HepG2 (cell line): Measurements from ENCODE around the gene SAPCD2. TPM values are rescaled to one million over a fixed set of nuclear protein-coding genes. Genes with fewer than 3 reads are reported as not detected.

Source experiments
- ATAC-seq: fragments of 200-7000 bp; cut with Tn5 transposase; 3 replicates; pipeline ENCODE4 v1.9.1; 2020; ENCODE audit warnings: mild to moderate bottlenecking, moderate library complexity
- BruUV-seq: library from RNA; stranded (reverse); fragments of 400-500 nt; replicated peaks from 2 replicates; lab custom pipeline; 2021; lab: Mats Ljungman, UMichigan
- CTCF ChIA-PET: fragments of 300-600 bp; formaldehyde crosslinking; extraction: SDS; loops from one replicate; lab custom pipeline; 2021; ENCODE audit warnings: low total read pairs, inconsistent platforms, low intra/inter-chr PET ratio; lab: Yijun Ruan, JAX
- POLR2A ChIA-PET: fragments of 350-600 bp; sonication (Branson Sonifier 250); formaldehyde crosslinking; loops from one replicate; lab custom pipeline; 2020; ENCODE audit warnings: antibody characterized with exemption, inconsistent platforms; lab: Yijun Ruan, JAX
- DNase-seq: peaks from one replicate; pipeline ENCODE4 v3.0.0-alpha.2; 2015; ENCODE audit warnings: low spot score
- FAIRE-seq: peaks from 3 replicates; lab custom pipeline; 2011; peaks lifted over from hg19 to GRCh38; lab: Jason Lieb, UNC
- H2AFZ ChIP-seq: one replicate; pipeline ENCODE4 v1.6.1; 2011; ENCODE audit warnings: low read length, inconsistent platforms
- H3K27ac ChIP-seq: fragments of 300-600 bp; 3 replicates; pipeline ENCODE4 v1.8.0; 2011; ENCODE audit warnings: mixed run types, mild to moderate bottlenecking, mixed read lengths, low read length, inconsistent platforms; ENCODE audit not compliant: insufficient read depth; ENCODE audit errors: extremely low read length
- H3K27me3 ChIP-seq, 2 experiments: fragments of 200-600 bp in 1 of 2; 2 replicates in 1 of 2; 3 replicates in 1 of 2; pipeline versions ENCODE4 v1.6.0 to v1.8.0; 2011; ENCODE audit warnings: low read length in 2 of 2, mild to moderate bottlenecking in 2 of 2, moderate library complexity in 2 of 2, inconsistent platforms in 1 of 2; ENCODE audit not compliant: insufficient read depth in 2 of 2, control insufficient read depth in 1 of 2
- H3K36me3 ChIP-seq, 2 experiments: fragments of 200-600 bp in 1 of 2; replicated peaks in 1 of 2; 2 replicates in 1 of 2; 3 replicates in 1 of 2; pipeline versions ENCODE4 v1.5.1 to v1.8.0; 2011; ENCODE audit warnings: low read length in 2 of 2, inconsistent platforms in 1 of 2; ENCODE audit not compliant: insufficient read depth in 2 of 2, control insufficient read depth in 1 of 2
- H3K4me1 ChIP-seq: 2 replicates; pipeline ENCODE4 v1.5.1; 2012; ENCODE audit warnings: low read length, inconsistent platforms; ENCODE audit not compliant: insufficient read depth
- H3K4me2 ChIP-seq: 2 replicates; pipeline ENCODE4 v1.6.0; 2011; ENCODE audit warnings: low read depth, low read length, inconsistent platforms
- H3K4me3 ChIP-seq, 3 experiments: fragments of 200-600 bp in 1 of 3; sonication (generic), shearing (Covaris generic) in 1 of 3; replicated peaks in 1 of 3; 2 replicates each; pipeline ENCODE4 v1.5.1; 2011 to 2016; ENCODE audit warnings: low read length in 3 of 3, inconsistent platforms in 2 of 3, low read depth in 2 of 3, mild to moderate bottlenecking in 2 of 3, control low read depth in 1 of 3, mixed read lengths in 1 of 3; ENCODE audit not compliant: insufficient read depth in 1 of 3
- H3K79me2 ChIP-seq: one replicate; pipeline ENCODE4 v1.6.1; 2011; ENCODE audit warnings: low read length, inconsistent platforms; ENCODE audit not compliant: insufficient read depth
- H3K9ac ChIP-seq: 2 replicates; pipeline ENCODE4 v1.6.0; 2011; ENCODE audit warnings: mild to moderate bottlenecking, low read depth, low read length, inconsistent platforms; ENCODE audit not compliant: insufficient read depth
- H3K9me3 ChIP-seq: 2 replicates; pipeline ENCODE4 v1.5.1; 2012; ENCODE audit warnings: mild to moderate bottlenecking, low read length
- H4K20me1 ChIP-seq: 2 replicates; pipeline ENCODE4 v1.6.0; 2011; ENCODE audit warnings: inconsistent platforms, mild to moderate bottlenecking, low read length, moderate library complexity; ENCODE audit not compliant: insufficient read depth
- AGO1 ChIP-seq: fragments of 200-400 bp; formaldehyde crosslinking; IDR thresholded peaks from 2 replicates; pipeline ENCODE4 v1.6.1; 2017; ENCODE audit warnings: mild to moderate bottlenecking, low read depth, low read length, moderate library complexity; ENCODE audit not compliant: poor library complexity, severe bottlenecking
- BRD4 ChIP-seq: sonication (generic); formaldehyde crosslinking; IDR thresholded peaks from 2 replicates; pipeline ENCODE4 v1.4.0; 2020; ENCODE audit warnings: missing genetic modification reagents
- EED ChIP-seq: sonication (generic); formaldehyde crosslinking; IDR thresholded peaks from 2 replicates; pipeline ENCODE4 v1.5.0; 2020; ENCODE audit warnings: mild to moderate bottlenecking, missing genetic modification reagents
- FOXM1 ChIP-seq: sonication (generic); formaldehyde crosslinking; IDR thresholded peaks from 2 replicates; pipeline ENCODE4 v1.5.0; 2020; ENCODE audit warnings: missing genetic modification reagents
- MAZ ChIP-seq, 2 experiments: sonication (generic) in 1 of 2; formaldehyde crosslinking in 1 of 2; IDR thresholded peaks; 2 replicates each; pipeline versions ENCODE4 v1.5.0 to v1.6.1; 2012 to 2020; ENCODE audit warnings: low read depth in 2 of 2, mild to moderate bottlenecking in 2 of 2, borderline replicate concordance in 1 of 2, improper control_type of control experiment in 1 of 2, low read length in 1 of 2, missing genetic modification reagents in 1 of 2, moderate library complexity in 1 of 2
- MEIS1 ChIP-seq: sonication (generic); formaldehyde crosslinking; IDR thresholded peaks from 2 replicates; pipeline ENCODE4 v1.9.0; 2021; ENCODE audit warnings: mild to moderate bottlenecking, missing genetic modification reagents, moderate library complexity, borderline replicate concordance
- PITX1 ChIP-seq: sonication (generic); formaldehyde crosslinking; IDR thresholded peaks from 2 replicates; pipeline ENCODE4 v1.5.1; 2020; ENCODE audit warnings: mild to moderate bottlenecking, missing genetic modification reagents
- TAF15 ChIP-seq: fragments of 200-400 bp; formaldehyde crosslinking; IDR thresholded peaks from one replicate; pipeline ENCODE4 v1.6.1; 2018; ENCODE audit warnings: mild to moderate bottlenecking, low read depth, low read length; ENCODE audit not compliant: poor library complexity, severe bottlenecking
- TBX2 ChIP-seq: sonication (generic); formaldehyde crosslinking; IDR thresholded peaks from 2 replicates; pipeline ENCODE4 v1.5.0; 2020; ENCODE audit warnings: missing genetic modification reagents, mild to moderate bottlenecking, borderline replicate concordance
- UBTF ChIP-seq: sonication (generic); formaldehyde crosslinking; IDR thresholded peaks from 2 replicates; pipeline ENCODE4 v1.4.0; 2020; ENCODE audit warnings: mild to moderate bottlenecking, missing genetic modification reagents
- ZC3H13 ChIP-seq: sonication (generic); formaldehyde crosslinking; IDR thresholded peaks from 2 replicates; pipeline ENCODE4 v1.8.1; 2023; ENCODE audit warnings: mild to moderate bottlenecking, missing genetic modification reagents, moderate library complexity
- ZNF10 ChIP-seq: sonication (generic); formaldehyde crosslinking; IDR thresholded peaks from 2 replicates; pipeline ENCODE4 v1.4.0; 2020; ENCODE audit warnings: mild to moderate bottlenecking, low read depth, missing genetic modification reagents, borderline replicate concordance
- ZNF546 ChIP-seq: sonication (generic); formaldehyde crosslinking; conservative IDR thresholded peaks from 2 replicates; pipeline ENCODE4 v1.8.1; 2023; ENCODE audit warnings: mild to moderate bottlenecking, missing genetic modification reagents
- ZNF687 ChIP-seq: sonication (generic); formaldehyde crosslinking; IDR thresholded peaks from 2 replicates; pipeline ENCODE4 v1.5.1; 2020; ENCODE audit warnings: mild to moderate bottlenecking, missing genetic modification reagents, moderate library complexity
- ZNF747 ChIP-seq: sonication (generic); formaldehyde crosslinking; IDR thresholded peaks from 2 replicates; pipeline ENCODE4 v1.8.1; 2023; ENCODE audit warnings: missing genetic modification reagents, mild to moderate bottlenecking, borderline replicate concordance
- ZSCAN31 ChIP-seq: sonication (generic); formaldehyde crosslinking; IDR thresholded peaks from 2 replicates; pipeline ENCODE4 v1.5.0; 2020; ENCODE audit warnings: low read depth, mild to moderate bottlenecking, missing genetic modification reagents
- WGBS: methylation state at CpG from one replicate; pipeline ENCODE4 v1.1.6; 2017; ENCODE audit warnings: low lambda C conversion rate; 5-methylcytosine and 5-hydroxymethylcytosine counted together
- in situ Hi-C: cut with HindIII; loops from 2 replicates; pipeline ENCODE4 v1.10.0; 2017; ENCODE audit warnings: low pct_unique_long_range_greater_than_20kb; ENCODE audit not compliant: extremely low pct_ligation_motif_present
- intact Hi-C: fragments of 100-400 bp; cut with micrococcal nuclease; formaldehyde crosslinking; loops from one replicate; pipeline ENCODE4 v1.10.0; 2022; ENCODE audit not compliant: unreplicated experiment
- polyA plus RNA-seq, 8 experiments: library from polyadenylated mRNA; depleted of rRNA in 3 of 8; stranded (reverse) in 7 of 8; unstranded in 1 of 8; fragments of >200 nt; fragmentation: Illumina TruSeq in 4 of 8; extraction: Trizol in 4 of 8; gene quantifications; 2 replicates each; pipeline versions ENCODE4 v1.2.1 to v1.2.3, GENCODE V29; 2011 to 2016; ENCODE audit warnings: low read depth in 4 of 8, missing spikeins in 1 of 8, mixed read lengths in 1 of 8; ENCODE audit not compliant: insufficient read depth in 1 of 8
- total RNA-seq, 5 experiments: library from RNA; depleted of rRNA; stranded (reverse); fragments of >200 nt; fragmentation: Illumina TruSeq; extraction: Trizol; gene quantifications; 2 replicates each; pipeline ENCODE4 v1.2.3, GENCODE V29; 2016; ENCODE audit warnings: low read depth in 1 of 5

The SAPCD2 gene
- total and polyA plus RNA-seq, 2 of the 13 experiments (the other 11 are each of a cell fraction or from before 2014, with no cell fraction given): 21.9 to 42.8 TPM

GRCh38 chr9:137035507-137035834 lies 34.9 kb downstream of the SAPCD2 start:
- Histone ChIP-seq H3K9ac (no peak overlapping the region), H2AFZ (no peak overlapping the region), H3K36me3 (no peaks in the 10 kb centered on the region), H3K27ac (no peak overlapping the region), H4K20me1 (no peaks in the 10 kb centered on the region), H3K79me2 (no peaks in the 10 kb centered on the region), H3K4me3 (peak overlapping the region in 1 of 3 experiments; percentile 36; a peak in 1 of 6 replicates), H3K4me1 (peaks cover 44% of the 10 kb centered on the region), H3K27me3 (0 out of 5 replicates have a peak, but pooled peaks cover 0 to 4% of the 10 kb centered on the region in 2 experiments), H3K4me2 (peak overlapping the region; percentile 44; the same call in 1 of the 2 replicates), H3K9me3 (no peaks in the 10 kb centered on the region)
- TF ChIP-seq ZNF546 (CRISPR knock-in tag): 0 out of 2 replicates have a peak, but pooled peaks have one; percentile 10
- 0 out of 2 replicates have a peak, but pooled peaks have one; percentile 24 for TF ChIP-seq ZNF10 (CRISPR knock-in tag)
- 0 out of 2 replicates have a peak, but pooled peaks have one; percentile 34 for TF ChIP-seq ZNF747 (CRISPR knock-in tag)
- peak; percentile 11; the same call in 1 of the 2 replicates for TF ChIP-seq UBTF (CRISPR knock-in tag)
- TF ChIP-seq ZNF687 (CRISPR knock-in tag): peak; percentile 51; the same call in 1 of the 2 replicates
- TF ChIP-seq ZC3H13 (CRISPR knock-in tag): no peak
- peak; percentile 0 for TF ChIP-seq AGO1
- TF ChIP-seq MAZ (IDR thresholded peaks at IDR 0.05; ENCODE audit: borderline replicate concordance, low read depth, low read length): no peak
- TF ChIP-seq MAZ (CRISPR knock-in tag; IDR thresholded peaks at IDR 0.05; ENCODE audit: low read depth): peak; percentile 55; the same call in 1 of the 2 replicates
- TF ChIP-seq TBX2: 0 out of 2 replicates have a peak, but pooled peaks have one; percentile 52
- no peak for TF ChIP-seq PITX1 (CRISPR knock-in tag)
- TF ChIP-seq MEIS1 (CRISPR knock-in tag): 0 out of 2 replicates have a peak, but pooled peaks have one; percentile 27
- TF ChIP-seq TAF15: peak; percentile 52
- TF ChIP-seq BRD4 (CRISPR knock-in tag): peak; percentile 30; the same call in 1 of the 2 replicates
- no peak for TF ChIP-seq FOXM1 (CRISPR knock-in tag)
- 0 out of 2 replicates have a peak, but pooled peaks have one; percentile 28 for TF ChIP-seq ZSCAN31 (CRISPR knock-in tag)
- TF ChIP-seq EED: peak; percentile 77; the same call in 1 of the 2 replicates
- DNase-seq (no peak), ATAC-seq (peak; percentile 41), FAIRE-seq (no peak)
- ChIA-PET POLR2A (interaction anchor here (0.8 to 1.8 kb wide), 7 partner anchors 11 to 247 kb away, joined by 3 to 10 read pairs (median 3); partner anchors contain the start of genes C8G, FBXW5, MAN1B1 and SAPCD2), CTCF (interaction anchor here (1.5 to 2.3 kb wide), 3 partner anchors 14 to 248 kb away, joined by 5 to 15 read pairs (median 10); no protein-coding TSS in a partner anchor)
- no TSS peak for BruUV-seq
- intact Hi-C loops (loop anchor here (1.0 to 2.0 kb wide), 2 partner anchors 87 to 248 kb away; no protein-coding TSS in a partner anchor), in situ Hi-C loops (loop anchor here (10.0 kb wide), 1 partner anchor 191 kb away; the partner anchor contains the start of genes AJM1 and PHPT1)
- WGBS: 4% methylated on average over 4 of the region's 9 CpGs
